SK-N-SH treated with all-trans-retinoic acid at 6 μM for 48 hours (cell line): ENCODE results near the gene LRP8.

Experiments used
- ATAC-seq: fragments of 200-7000 bp; cut with Tn5 transposase; 3 replicates; pipeline ENCODE4 v1.9.1; 2020; ENCODE audit warnings: mild to moderate bottlenecking, moderate library complexity
- ARNTL ChIP-seq: fragments of 450-650 bp; formaldehyde crosslinking; IDR thresholded peaks from 2 replicates; pipeline ENCODE4 v1.5.0; 2020; ENCODE audit warnings: low read depth, mild to moderate bottlenecking, moderate library complexity, borderline replicate concordance
- ESRRG ChIP-seq: fragments of 250-450 bp; sonication (Bioruptor Pico); IDR thresholded peaks from 2 replicates; pipeline ENCODE4 v1.6.1; 2021; ENCODE audit warnings: mild to moderate bottlenecking
- ISL1 ChIP-seq: fragments of 250-450 bp; sonication (Bioruptor Pico); IDR thresholded peaks from 2 replicates; pipeline ENCODE4 v2.1.2; 2022; ENCODE audit warnings: mild to moderate bottlenecking, moderate library complexity
- SNAI2 ChIP-seq: fragments of 250-450 bp; sonication (Bioruptor Pico); IDR thresholded peaks from 2 replicates; pipeline ENCODE4 v1.5.0; 2020; ENCODE audit warnings: mild to moderate bottlenecking, moderate library complexity
- ZC3H10 ChIP-seq: fragments of 250-450 bp; sonication (Bioruptor Pico); IDR thresholded peaks from 2 replicates; pipeline ENCODE4 v1.5.1; 2021; ENCODE audit warnings: mild to moderate bottlenecking, moderate library complexity
- ZFP3 ChIP-seq: fragments of 250-450 bp; sonication (Bioruptor Pico); IDR thresholded peaks from 2 replicates; pipeline ENCODE4 v1.5.0; 2020; ENCODE audit warnings: mild to moderate bottlenecking, moderate library complexity
- ZNF565 ChIP-seq: fragments of 450-650 bp; formaldehyde crosslinking; conservative IDR thresholded peaks from 2 replicates; pipeline ENCODE4 v1.5.0; 2020; ENCODE audit warnings: low read depth, mild to moderate bottlenecking, moderate library complexity
- TF ChIP-seq, protein P1 (sequence below): fragments of 250-450 bp; sonication (Bioruptor Pico); IDR thresholded peaks from 2 replicates; pipeline ENCODE4 v1.5.1; 2020; ENCODE audit warnings: low read depth, mild to moderate bottlenecking, moderate library complexity
- TF ChIP-seq, protein P2 (sequence below): fragments of 250-450 bp; sonication (Bioruptor Pico); IDR thresholded peaks from 2 replicates; pipeline ENCODE4 v1.5.1; 2021; ENCODE audit warnings: mild to moderate bottlenecking, moderate library complexity
- TF ChIP-seq, protein P3 (sequence below): fragments of 250-450 bp; sonication (Bioruptor Pico); IDR thresholded peaks from 2 replicates; pipeline ENCODE4 v1.5.0; 2020; ENCODE audit warnings: mild to moderate bottlenecking, moderate library complexity

The LRP8 gene

DNA sequence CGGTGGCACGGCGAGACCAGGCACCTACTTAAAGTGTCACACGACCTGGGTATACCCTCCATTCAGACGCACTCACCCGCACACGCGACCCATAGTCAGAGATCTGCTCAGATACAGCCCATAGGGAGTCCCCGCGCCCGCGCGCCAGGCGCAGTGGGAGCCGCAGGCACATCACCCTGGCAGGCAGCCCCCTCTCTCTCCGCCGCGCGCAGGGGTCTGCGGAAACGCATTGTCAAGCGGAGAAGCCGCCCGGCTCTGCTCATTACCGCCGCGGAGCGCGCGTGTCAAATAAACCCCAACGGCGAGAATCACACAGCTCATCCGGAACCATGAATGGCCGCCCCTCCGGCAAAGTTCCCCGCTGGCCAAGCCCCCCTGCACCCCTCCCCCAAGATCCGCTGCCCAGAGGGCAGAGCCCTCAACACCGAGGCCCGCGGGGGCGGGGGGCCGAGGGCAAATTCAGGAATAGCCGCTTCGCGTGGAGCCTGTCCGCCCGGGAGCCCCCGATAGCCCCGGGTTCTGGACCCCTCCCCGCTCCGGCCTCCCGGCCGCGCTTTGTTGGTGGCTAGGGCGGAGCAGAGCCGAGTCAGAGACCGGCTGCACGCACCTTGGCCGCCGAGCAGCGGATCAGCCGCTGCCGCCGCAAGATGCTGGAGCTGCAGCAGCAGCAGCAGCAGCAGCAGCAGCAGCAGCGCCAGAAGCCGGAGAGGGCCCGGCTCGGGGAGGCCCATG, 522 bp downstream of the LRP8 start (continued):
- TF ChIP-seq, protein P1, sequence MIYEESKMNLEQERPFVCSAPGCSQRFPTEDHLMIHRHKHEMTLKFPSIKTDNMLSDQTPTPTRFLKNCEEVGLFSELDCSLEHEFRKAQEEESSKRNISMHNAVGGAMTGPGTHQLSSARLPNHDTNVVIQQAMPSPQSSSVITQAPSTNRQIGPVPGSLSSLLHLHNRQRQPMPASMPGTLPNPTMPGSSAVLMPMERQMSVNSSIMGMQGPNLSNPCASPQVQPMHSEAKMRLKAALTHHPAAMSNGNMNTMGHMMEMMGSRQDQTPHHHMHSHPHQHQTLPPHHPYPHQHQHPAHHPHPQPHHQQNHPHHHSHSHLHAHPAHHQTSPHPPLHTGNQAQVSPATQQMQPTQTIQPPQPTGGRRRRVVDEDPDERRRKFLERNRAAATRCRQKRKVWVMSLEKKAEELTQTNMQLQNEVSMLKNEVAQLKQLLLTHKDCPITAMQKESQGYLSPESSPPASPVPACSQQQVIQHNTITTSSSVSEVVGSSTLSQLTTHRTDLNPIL (CRISPR knock-in tag): no peak
- no peak for TF ChIP-seq ZC3H10 (CRISPR knock-in tag)
- TF ChIP-seq, protein P2, sequence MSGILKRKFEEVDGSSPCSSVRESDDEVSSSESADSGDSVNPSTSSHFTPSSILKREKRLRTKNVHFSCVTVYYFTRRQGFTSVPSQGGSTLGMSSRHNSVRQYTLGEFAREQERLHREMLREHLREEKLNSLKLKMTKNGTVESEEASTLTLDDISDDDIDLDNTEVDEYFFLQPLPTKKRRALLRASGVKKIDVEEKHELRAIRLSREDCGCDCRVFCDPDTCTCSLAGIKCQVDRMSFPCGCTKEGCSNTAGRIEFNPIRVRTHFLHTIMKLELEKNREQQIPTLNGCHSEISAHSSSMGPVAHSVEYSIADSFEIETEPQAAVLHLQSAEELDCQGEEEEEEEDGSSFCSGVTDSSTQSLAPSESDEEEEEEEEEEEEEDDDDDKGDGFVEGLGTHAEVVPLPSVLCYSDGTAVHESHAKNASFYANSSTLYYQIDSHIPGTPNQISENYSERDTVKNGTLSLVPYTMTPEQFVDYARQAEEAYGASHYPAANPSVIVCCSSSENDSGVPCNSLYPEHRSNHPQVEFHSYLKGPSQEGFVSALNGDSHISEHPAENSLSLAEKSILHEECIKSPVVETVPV (CRISPR knock-in tag): no peak

DNA sequence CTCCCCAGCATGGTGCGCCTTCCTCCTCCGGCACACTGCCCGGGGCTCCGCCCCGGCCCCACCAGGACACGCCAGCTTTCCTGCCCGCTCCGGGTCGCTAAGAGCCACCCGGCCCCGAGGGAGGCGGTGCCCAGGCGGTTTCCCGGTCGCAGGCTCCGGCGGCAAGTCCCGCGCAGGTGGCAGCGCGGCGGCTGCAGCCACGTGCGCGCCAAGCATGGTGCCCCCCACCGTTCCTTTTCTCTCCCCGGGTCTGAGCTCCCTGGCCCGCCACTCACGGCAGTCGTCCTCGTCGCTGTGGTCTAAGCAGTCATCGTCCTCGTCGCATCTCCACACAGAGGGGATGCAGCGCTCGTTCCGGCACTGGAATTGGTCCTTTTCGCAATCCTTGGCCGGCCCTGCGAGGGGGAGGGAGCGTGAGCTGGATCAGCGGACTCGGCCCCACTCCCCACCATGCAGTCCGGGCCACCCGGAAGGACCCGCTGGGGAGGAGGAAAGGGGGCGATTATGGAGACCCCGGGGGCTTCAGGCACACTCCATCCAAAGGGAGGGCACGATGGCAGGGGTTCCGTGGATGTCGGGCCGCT, 1.2 kb downstream of the LRP8 start:
- no peak for TF ChIP-seq ESRRG (CRISPR knock-in tag)
- TF ChIP-seq SNAI2: no peak
- TF ChIP-seq ISL1: no peak
- TF ChIP-seq, protein P2 (CRISPR knock-in tag): no peak
- TF ChIP-seq, all 23 proteins: peak for 0
- ATAC-seq: peak; percentile 54

DNA sequence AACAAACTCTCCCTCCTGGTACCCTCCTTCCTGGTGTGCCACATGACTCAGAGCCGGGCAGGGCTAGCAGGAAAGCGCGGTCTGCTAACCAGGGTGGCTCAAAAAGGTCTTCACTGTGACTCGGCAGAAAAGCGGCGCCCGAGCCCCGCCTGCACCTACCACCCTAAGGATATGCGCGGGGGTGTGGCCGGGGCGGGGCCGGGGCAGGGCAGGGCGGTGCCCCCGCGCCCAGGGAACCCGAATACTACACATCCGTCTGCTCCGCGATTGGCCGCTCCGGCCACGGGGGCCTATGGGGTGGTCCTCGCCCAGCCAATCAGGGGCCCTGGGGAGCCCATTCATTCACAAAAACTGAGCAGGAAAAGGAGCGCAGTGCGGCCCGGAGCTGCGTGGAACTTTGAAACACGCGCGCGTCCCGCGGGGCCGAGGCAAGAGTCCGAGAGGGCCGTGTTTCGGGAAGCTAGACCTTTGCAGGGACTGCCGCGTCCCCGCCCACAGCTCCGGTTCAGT, 1.7 kb downstream of the LRP8 start:
- TF ChIP-seq, protein P1 (CRISPR knock-in tag): no peak
- TF ChIP-seq ARNTL (CRISPR knock-in tag): no peak
- TF ChIP-seq ZC3H10 (CRISPR knock-in tag): no peak
- no peak for TF ChIP-seq ZNF565
- TF ChIP-seq SNAI2: no peak
- no peak for TF ChIP-seq ISL1
- TF ChIP-seq ZFP3 (CRISPR knock-in tag): no peak
- TF ChIP-seq, protein P3, sequence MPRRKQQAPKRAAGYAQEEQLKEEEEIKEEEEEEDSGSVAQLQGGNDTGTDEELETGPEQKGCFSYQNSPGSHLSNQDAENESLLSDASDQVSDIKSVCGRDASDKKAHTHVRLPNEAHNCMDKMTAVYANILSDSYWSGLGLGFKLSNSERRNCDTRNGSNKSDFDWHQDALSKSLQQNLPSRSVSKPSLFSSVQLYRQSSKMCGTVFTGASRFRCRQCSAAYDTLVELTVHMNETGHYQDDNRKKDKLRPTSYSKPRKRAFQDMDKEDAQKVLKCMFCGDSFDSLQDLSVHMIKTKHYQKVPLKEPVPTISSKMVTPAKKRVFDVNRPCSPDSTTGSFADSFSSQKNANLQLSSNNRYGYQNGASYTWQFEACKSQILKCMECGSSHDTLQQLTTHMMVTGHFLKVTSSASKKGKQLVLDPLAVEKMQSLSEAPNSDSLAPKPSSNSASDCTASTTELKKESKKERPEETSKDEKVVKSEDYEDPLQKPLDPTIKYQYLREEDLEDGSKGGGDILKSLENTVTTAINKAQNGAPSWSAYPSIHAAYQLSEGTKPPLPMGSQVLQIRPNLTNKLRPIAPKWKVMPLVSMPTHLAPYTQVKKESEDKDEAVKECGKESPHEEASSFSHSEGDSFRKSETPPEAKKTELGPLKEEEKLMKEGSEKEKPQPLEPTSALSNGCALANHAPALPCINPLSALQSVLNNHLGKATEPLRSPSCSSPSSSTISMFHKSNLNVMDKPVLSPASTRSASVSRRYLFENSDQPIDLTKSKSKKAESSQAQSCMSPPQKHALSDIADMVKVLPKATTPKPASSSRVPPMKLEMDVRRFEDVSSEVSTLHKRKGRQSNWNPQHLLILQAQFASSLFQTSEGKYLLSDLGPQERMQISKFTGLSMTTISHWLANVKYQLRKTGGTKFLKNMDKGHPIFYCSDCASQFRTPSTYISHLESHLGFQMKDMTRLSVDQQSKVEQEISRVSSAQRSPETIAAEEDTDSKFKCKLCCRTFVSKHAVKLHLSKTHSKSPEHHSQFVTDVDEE (CRISPR knock-in tag): no peak
- TF ChIP-seq, protein P2 (CRISPR knock-in tag): no peak
- peak; percentile 94 for ATAC-seq

DNA sequence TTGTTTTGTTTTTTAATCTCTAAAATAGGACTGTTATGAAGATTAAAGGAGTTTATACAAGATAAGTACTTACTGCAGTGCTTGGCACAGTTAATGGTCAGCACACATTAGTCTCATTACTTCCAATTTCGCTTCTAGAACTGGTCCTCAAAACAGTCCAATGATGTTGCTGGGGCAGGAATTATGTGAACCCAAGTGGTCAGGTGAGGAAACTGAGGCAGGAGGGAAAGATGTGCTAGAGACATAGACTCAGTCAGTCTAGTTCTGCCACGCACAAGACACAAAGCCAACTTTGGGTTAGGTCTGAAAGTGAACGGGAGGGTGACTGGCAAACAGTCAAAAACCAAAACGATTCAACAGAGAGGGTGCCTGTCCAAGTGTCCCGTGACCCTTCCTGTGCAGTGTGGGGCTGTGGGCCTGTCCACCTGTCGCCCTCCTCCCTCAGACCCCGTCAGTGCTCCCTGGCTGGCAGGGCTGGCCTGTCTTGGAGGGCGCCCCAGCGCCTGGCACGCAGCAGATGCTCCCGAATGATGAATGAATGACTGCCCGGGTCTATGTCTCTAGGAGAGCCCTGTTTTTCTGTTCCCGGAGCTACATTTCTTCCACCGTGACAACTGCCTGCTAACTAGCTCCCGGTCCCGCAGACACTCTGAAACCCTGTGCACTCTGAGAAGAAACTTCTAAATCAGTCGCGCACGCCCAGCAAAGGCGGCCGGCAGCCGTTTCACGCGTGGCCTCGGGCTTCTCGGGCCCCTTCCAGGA, 2.4 kb downstream of the LRP8 start:
- peak; percentile 5; the same call in 1 of the 3 replicates for ATAC-seq
- TF ChIP-seq ESRRG (CRISPR knock-in tag) (no peak), ZC3H10 (CRISPR knock-in tag) (0 out of 2 replicates have a peak, but pooled peaks have one; percentile 26)
- TF ChIP-seq, all 23 proteins: peak for 1
